Type B pancreatic cell (in vitro differentiated cells): ENCODE measurements around the gene MLXIPL. TPM values are rescaled to one million over a fixed set of nuclear protein-coding genes. Genes with fewer than 3 reads are reported as not detected.
A peak's percentile ranks its signal among the peaks of the same experiment; 100 is the strongest.
"Not testable (repeated sequence)": the region's sequence is repeated elsewhere in the genome, so short reads cannot be mapped to it uniquely, and the experiment has no call there.

Source experiments
- DNase-seq: peaks from one replicate; pipeline ENCODE4 v3.0.0; 2021; ENCODE audit warnings: mixed read lengths; ENCODE audit not compliant: unreplicated experiment; ENCODE audit errors: extremely low spot score
- H3K27ac Mint-ChIP-seq: 2 replicates; pipeline ENCODE4 v1.8.0; 2021; ENCODE audit warnings: mild to moderate bottlenecking, mixed read lengths
- H3K27me3 Mint-ChIP-seq: 2 replicates; pipeline ENCODE4 v1.8.0; 2021; ENCODE audit warnings: mixed read lengths
- H3K36me3 Mint-ChIP-seq: 2 replicates; pipeline ENCODE4 v1.8.0; 2021; ENCODE audit warnings: mixed read lengths
- H3K4me1 Mint-ChIP-seq: one replicate; pipeline ENCODE4 v1.8.0; 2021; ENCODE audit warnings: mixed read lengths; ENCODE audit not compliant: unreplicated experiment
- H3K4me3 Mint-ChIP-seq: 2 replicates; pipeline ENCODE4 v1.8.0; 2021; ENCODE audit warnings: mild to moderate bottlenecking, mixed read lengths
- H3K9me3 Mint-ChIP-seq: 2 replicates; pipeline ENCODE4 v1.8.0; 2021; ENCODE audit warnings: mixed read lengths
- CTCF ChIP-seq: fragments of 200-600 bp; sonication (generic); conservative IDR thresholded peaks from 2 replicates; pipeline ENCODE4 v1.5.0; 2021; ENCODE audit warnings: antibody characterized with exemption, mild to moderate bottlenecking
- total RNA-seq: library from RNA; stranded (reverse); gene quantifications from 2 replicates; pipeline ENCODE4 v1.2.1, GENCODE V29; 2021; ENCODE audit warnings: low replicate concordance

The MLXIPL gene
- total RNA-seq, 1 donor from 2014 or later, result 27.8 TPM

DNA sequence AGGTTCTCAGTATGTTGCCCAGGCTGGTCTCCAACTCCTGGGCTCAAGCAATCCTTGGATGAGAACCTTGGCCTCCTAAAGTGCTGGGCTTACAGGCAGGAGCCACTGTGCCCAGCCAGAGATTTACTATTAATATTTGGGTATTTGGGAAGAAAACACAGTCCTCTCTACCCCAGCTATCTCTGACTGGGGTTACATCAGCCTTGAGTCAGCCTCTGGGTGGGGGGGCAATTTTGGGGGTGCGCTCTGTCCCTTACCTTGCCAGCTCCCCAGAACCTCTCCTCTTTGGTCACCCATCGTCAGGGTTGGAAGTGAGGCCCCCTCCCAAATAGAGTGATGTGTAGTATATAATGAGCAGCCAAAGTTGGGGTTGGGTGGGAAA, 1.8 kb downstream of the MLXIPL start:
- TF ChIP-seq CTCF, result no peak
- H3K27me3 Mint-ChIP-seq, result peaks cover 42% of the 10 kb centered on the region
- no peak for DNase-seq
- H3K4me1 Mint-ChIP-seq, result no peaks in the 10 kb centered on the region
- H3K9me3 Mint-ChIP-seq, result no peaks in the 10 kb centered on the region
- H3K36me3 Mint-ChIP-seq, result no peaks in the 10 kb centered on the region
- H3K4me3 Mint-ChIP-seq, result peak overlapping the region; percentile 82
- H3K27ac Mint-ChIP-seq, result no peak overlapping the region

DNA sequence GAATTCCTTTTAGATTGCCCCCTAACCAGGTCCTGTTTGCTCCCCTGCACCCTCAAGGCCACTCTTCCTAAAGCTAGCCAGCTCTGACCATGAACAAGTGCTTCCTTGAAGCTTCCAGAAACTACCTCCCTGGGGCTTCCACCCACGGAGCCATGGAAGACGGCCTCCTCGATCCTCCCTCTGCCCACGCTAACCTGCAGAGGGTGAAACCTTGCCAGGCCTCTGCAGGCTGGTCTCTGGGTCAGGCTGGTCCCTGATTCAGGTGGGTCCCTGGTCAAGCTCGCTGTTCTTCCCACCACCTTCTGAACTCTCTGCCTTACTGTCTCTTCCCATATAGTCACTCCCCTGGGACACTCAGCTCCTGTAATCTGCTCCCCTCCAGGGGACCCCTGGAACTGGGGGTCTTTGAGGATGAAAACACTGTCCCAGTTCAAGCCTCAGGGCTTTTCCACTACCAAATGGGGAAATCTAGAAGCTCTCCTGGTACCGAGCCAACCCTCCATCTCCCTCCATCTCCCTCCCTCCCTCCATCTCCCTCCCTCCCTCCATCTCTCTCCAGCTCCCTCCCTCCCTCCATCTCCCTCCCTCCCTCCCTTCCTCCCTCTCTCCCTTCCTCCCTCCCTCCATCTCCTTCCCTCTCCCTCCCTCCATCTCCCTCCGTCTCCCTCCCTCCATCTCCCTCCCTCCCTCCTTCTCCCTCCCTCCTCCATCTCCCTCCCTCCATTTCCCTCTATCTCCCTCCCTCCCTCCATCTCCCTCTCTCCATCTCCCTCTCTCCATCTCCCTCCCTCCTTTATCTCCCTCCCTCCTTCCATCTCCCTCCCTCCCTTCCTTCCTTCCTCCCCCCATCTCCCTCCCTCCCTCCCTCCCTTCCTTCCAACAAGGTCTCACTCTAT, 2.9 kb downstream of the MLXIPL start:
- no peak for TF ChIP-seq CTCF
- DNase-seq, result no peak
- H3K4me3 Mint-ChIP-seq, result no peak overlapping the region
- no peaks in the 10 kb centered on the region for H3K36me3 Mint-ChIP-seq
- no peaks in the 10 kb centered on the region for H3K4me1 Mint-ChIP-seq
- no peaks in the 10 kb centered on the region for H3K9me3 Mint-ChIP-seq
- peaks cover 34% of the 10 kb centered on the region for H3K27me3 Mint-ChIP-seq
- H3K27ac Mint-ChIP-seq, result no peak overlapping the region

DNA sequence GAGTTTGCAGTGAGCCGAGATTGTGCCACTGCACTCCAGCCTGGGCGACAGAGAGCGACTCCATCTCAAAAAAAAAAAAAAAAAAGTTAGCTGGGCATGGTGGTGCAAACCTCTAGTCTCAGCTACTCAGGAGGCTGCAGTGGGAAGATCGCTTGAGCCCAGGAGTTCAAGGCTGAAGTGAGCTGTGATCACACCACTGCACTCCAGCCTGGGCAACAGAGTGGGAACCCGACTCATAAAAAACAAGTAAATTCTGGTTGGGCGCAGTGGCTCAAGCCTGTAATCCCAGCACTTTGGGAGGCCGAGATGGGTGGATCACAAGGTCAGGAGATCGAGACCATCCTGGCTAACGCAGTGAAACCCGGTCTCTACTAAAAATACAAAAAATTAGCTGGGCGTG, 4.9 kb downstream of the MLXIPL start:
- H3K27ac Mint-ChIP-seq, H3K9me3 Mint-ChIP-seq, DNase-seq, H3K4me3 Mint-ChIP-seq, H3K36me3 Mint-ChIP-seq, H3K4me1 Mint-ChIP-seq: not testable (repeated sequence)
- H3K27me3 Mint-ChIP-seq, result peaks cover 21% of the 10 kb centered on the region

- peak overlapping the region; percentile 49 for H3K27ac Mint-ChIP-seq
- peaks cover 21% of the 10 kb centered on the region for H3K27me3 Mint-ChIP-seq
- H3K36me3 Mint-ChIP-seq, result no peaks in the 10 kb centered on the region
- H3K9me3 Mint-ChIP-seq, result no peaks in the 10 kb centered on the region
- no peak for TF ChIP-seq CTCF
- peak overlapping the region; percentile 37 for H3K4me3 Mint-ChIP-seq
- peaks cover 4% of the 10 kb centered on the region for H3K4me1 Mint-ChIP-seq
- DNase-seq, result no peak
These were observed 5.8 kb downstream of the MLXIPL start for GRCh38 chr7:73618538-73618937.

GRCh38 chr7:73617520-73617919, 6.8 kb downstream of the MLXIPL start:
- H3K27me3 Mint-ChIP-seq, result peaks cover 11% of the 10 kb centered on the region
- not testable (repeated sequence) for DNase-seq, H3K9me3 Mint-ChIP-seq, H3K4me3 Mint-ChIP-seq, H3K27ac Mint-ChIP-seq, H3K4me1 Mint-ChIP-seq, H3K36me3 Mint-ChIP-seq

GRCh38 chr7:73615886-73616285, 8.4 kb downstream of the MLXIPL start:
- Mint-ChIP-seq H3K27me3 (peaks cover 4% of the 10 kb centered on the region), H3K4me3 (no peak overlapping the region), H3K4me1 (peaks cover 4% of the 10 kb centered on the region), H3K27ac (no peak overlapping the region), H3K9me3 (no peaks in the 10 kb centered on the region), H3K36me3 (no peaks in the 10 kb centered on the region)
- no peak for DNase-seq
- no peak for TF ChIP-seq CTCF

GRCh38 chr7:73614937-73615336, 9.4 kb downstream of the MLXIPL start:
- not testable (repeated sequence) for DNase-seq, H3K4me1 Mint-ChIP-seq, H3K36me3 Mint-ChIP-seq, H3K27ac Mint-ChIP-seq, H3K27me3 Mint-ChIP-seq, H3K4me3 Mint-ChIP-seq, H3K9me3 Mint-ChIP-seq
